ENCODE measurements around the gene STAB2.

Gene STAB2

GRCh38 chr12:103586791-103587370 lies at the start of gene STAB2:
Gene STAB2, plus strand, starts transcription at chr12:103587273. Its CDS starts 204 bp downstream, at chr12:103587477.
- no peak for DNase-seq (ENCODE audit: low read depth)

- no peak for DNase-seq (ENCODE audit: low read depth)
Measured at GRCh38 chr12:103538397-103538796, 48.7 kb upstream of the STAB2 start.

GRCh38 chr12:103540319-103540718 lies 46.8 kb upstream of the STAB2 start:
- DNase-seq (ENCODE audit: low read depth), result no peak

- DNase-seq (ENCODE audit: low read depth), result no peak
Measured at GRCh38 chr12:103542078-103542477, 45.0 kb upstream of the STAB2 start.

- no peak for DNase-seq (ENCODE audit: low read depth)
Measured at GRCh38 chr12:103546959-103547358, 40.1 kb upstream of the STAB2 start.

- no peak for DNase-seq (ENCODE audit: low read depth)
Measured at GRCh38 chr12:103547376-103547775, 39.7 kb upstream of the STAB2 start.

GRCh38 chr12:103547929-103548328 lies 39.1 kb upstream of the STAB2 start:
- DNase-seq (ENCODE audit: low read depth), result no peak

- peak; percentile 36 for DNase-seq (ENCODE audit: low read depth)
Measured at GRCh38 chr12:103548622-103549601, 38.2 kb upstream of the STAB2 start.

- DNase-seq (ENCODE audit: low read depth), result no peak
Measured at GRCh38 chr12:103556890-103557627, 30.0 kb upstream of the STAB2 start.

GRCh38 chr12:103557628-103558010 lies 29.5 kb upstream of the STAB2 start:
- no peak for DNase-seq (ENCODE audit: low read depth)

- DNase-seq (ENCODE audit: low read depth), result no peak
Measured at GRCh38 chr12:103558879-103559278, 28.2 kb upstream of the STAB2 start.

GRCh38 chr12:103560604-103561101 lies 26.4 kb upstream of the STAB2 start:
- no peak for DNase-seq (ENCODE audit: low read depth)

GRCh38 chr12:103561174-103561573 lies 25.9 kb upstream of the STAB2 start:
- no peak for DNase-seq (ENCODE audit: low read depth)

GRCh38 chr12:103566398-103566797 lies 20.7 kb upstream of the STAB2 start:
- no peak for DNase-seq (ENCODE audit: low read depth)

- no peak for DNase-seq (ENCODE audit: low read depth)
Measured at GRCh38 chr12:103569278-103569677, 17.8 kb upstream of the STAB2 start.

- DNase-seq (ENCODE audit: low read depth), result no peak
Measured at GRCh38 chr12:103571286-103571685, 15.8 kb upstream of the STAB2 start.

GRCh38 chr12:103572312-103573045 lies 14.6 kb upstream of the STAB2 start:
- no peak for DNase-seq (ENCODE audit: low read depth)

- DNase-seq (ENCODE audit: low read depth), result no peak
Measured at GRCh38 chr12:103573185-103573584, 13.9 kb upstream of the STAB2 start.

GRCh38 chr12:103578926-103579325 lies 8.1 kb upstream of the STAB2 start:
- DNase-seq (ENCODE audit: low read depth), result no peak

GRCh38 chr12:103580026-103580425 lies 7.0 kb upstream of the STAB2 start:
- no peak for DNase-seq (ENCODE audit: low read depth)

GRCh38 chr12:103583008-103583407 lies 4.1 kb upstream of the STAB2 start:
- no peak for DNase-seq (ENCODE audit: low read depth)

- no peak for DNase-seq (ENCODE audit: low read depth)
Measured at GRCh38 chr12:103586132-103586531, 941 bp upstream of the STAB2 start.

All from activated T-helper 1 cell treated with Interleukin-2 at 50 U/mL for 16 hours (primary cell).